Activated T-cell treated with anti-CD3 and anti-CD28 coated beads, Interleukin-2, amount 50 U/mL, for 72 hours (primary cell): Measurements from ENCODE around the gene EDN2. TPM values are rescaled to one million over a fixed set of nuclear protein-coding genes. Genes with fewer than 3 reads are reported as not detected.

Experiments
- ATAC-seq, 2 donors: fragments of 150-1000 bp; cut with Tn5 transposase; replicated peaks in 1 of 2; 2 replicates each; pipeline ENCODE4 v1.10.0; 2021; ENCODE audit warnings: moderate library complexity in 2 of 2, mild to moderate bottlenecking in 1 of 2
- DNase-seq, 2 donors: peaks; one replicate each; pipeline ENCODE4 v3.0.0; 2021 to 2022; ENCODE audit warnings: mixed read lengths in 1 of 2
- H3K27ac Mint-ChIP-seq: one replicate; pipeline ENCODE4 v1.8.0; 2022; ENCODE audit warnings: mild to moderate bottlenecking, moderate library complexity, mixed read lengths
- H3K27me3 Mint-ChIP-seq: one replicate; pipeline ENCODE4 v1.8.0; 2022; ENCODE audit warnings: low read depth, mixed read lengths
- H3K36me3 Mint-ChIP-seq, 2 donors: one replicate each; pipeline ENCODE4 v1.8.0; 2022; ENCODE audit warnings: mixed read lengths in 2 of 2, mild to moderate bottlenecking in 1 of 2; ENCODE audit not compliant: insufficient read depth in 2 of 2
- H3K4me1 Mint-ChIP-seq: one replicate; pipeline ENCODE4 v1.8.0; 2022; ENCODE audit warnings: low read depth, mixed read lengths
- H3K4me3 Mint-ChIP-seq, 2 donors: one replicate each; pipeline ENCODE4 v1.8.0; 2022; ENCODE audit warnings: mild to moderate bottlenecking in 2 of 2, mixed read lengths in 2 of 2, moderate library complexity in 2 of 2
- H3K9me3 Mint-ChIP-seq, 2 donors: one replicate each; pipeline ENCODE4 v1.8.0; 2022; ENCODE audit warnings: mixed read lengths in 2 of 2
- total RNA-seq, 2 donors: library from RNA; stranded (reverse); gene quantifications; one replicate each; pipeline ENCODE4 v1.2.3, GENCODE V29; 2022

Gene EDN2
- total RNA-seq, 2 donors from 2014 or later = not detected

DNA sequence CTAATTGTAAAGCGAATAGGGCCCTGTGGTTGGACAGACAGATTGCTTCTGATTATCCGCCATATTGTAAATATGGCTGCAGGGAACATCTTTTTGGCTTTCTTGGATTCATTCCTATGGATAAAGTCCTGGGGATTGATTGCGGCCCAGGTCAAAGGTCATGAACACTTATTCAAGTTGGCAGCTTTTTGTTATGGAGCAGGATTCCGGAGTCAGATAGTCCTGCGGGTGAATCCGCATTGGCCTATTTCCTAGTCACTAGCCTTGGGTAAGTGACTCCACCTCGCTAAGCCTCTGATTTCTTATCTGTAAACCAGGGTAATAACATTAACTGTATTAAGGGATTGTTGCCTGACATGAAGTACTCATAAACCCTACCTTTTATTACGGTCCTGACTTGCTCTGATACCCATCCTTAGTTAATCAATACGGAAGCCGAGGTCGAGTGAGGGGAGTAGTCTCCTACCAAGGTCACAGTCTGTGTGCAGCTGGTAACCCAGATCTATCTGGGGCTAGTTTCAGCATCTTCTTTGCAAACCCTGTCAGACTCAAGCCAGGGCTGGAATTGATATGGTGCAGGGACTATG, 31.7 kb downstream of the EDN2 start:
- no peak for DNase-seq
- ATAC-seq = no peak
- H3K4me1 Mint-ChIP-seq = no peaks in the 10 kb centered on the region
- H3K36me3 Mint-ChIP-seq = no peaks in the 10 kb centered on the region
- peaks cover 8% of the 10 kb centered on the region for H3K27me3 Mint-ChIP-seq
- no peak overlapping the region for H3K27ac Mint-ChIP-seq
- H3K9me3 Mint-ChIP-seq = no peaks in the 10 kb centered on the region
- H3K4me3 Mint-ChIP-seq = no peak overlapping the region

DNA sequence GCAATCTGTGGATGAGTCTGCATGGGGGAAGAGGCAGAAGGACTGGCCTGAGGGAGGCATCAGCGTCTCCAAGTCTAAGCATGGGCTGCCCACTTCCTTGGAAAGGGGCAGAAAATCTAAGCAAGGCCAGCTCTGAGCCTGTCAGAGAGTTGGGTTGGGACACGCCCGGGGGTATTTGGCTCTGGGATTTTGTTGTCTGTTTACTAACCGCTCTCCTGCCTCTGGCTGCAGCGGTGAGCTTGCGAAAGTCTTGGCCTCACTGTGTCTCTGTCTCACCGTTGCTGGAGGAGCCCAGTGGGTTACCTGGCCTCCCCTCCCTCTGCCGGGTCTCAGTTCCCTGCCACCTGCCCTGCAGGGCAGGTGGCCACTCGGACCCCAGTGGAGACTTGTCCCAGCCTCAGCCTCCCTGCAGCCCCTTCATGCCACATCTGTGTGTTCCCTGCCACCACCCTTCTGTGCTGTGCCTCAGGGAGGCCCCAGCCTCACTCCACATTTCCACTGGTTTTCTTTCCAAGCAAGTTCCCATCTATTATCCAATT, 33.7 kb downstream of the EDN2 start:
- no peak for DNase-seq
- no peaks in the 10 kb centered on the region for H3K9me3 Mint-ChIP-seq
- ATAC-seq = no peak
- H3K4me1 Mint-ChIP-seq = no peaks in the 10 kb centered on the region
- no peaks in the 10 kb centered on the region for H3K36me3 Mint-ChIP-seq
- H3K27ac Mint-ChIP-seq = no peak overlapping the region
- H3K27me3 Mint-ChIP-seq = peaks cover 12% of the 10 kb centered on the region
- no peak overlapping the region for H3K4me3 Mint-ChIP-seq

DNA sequence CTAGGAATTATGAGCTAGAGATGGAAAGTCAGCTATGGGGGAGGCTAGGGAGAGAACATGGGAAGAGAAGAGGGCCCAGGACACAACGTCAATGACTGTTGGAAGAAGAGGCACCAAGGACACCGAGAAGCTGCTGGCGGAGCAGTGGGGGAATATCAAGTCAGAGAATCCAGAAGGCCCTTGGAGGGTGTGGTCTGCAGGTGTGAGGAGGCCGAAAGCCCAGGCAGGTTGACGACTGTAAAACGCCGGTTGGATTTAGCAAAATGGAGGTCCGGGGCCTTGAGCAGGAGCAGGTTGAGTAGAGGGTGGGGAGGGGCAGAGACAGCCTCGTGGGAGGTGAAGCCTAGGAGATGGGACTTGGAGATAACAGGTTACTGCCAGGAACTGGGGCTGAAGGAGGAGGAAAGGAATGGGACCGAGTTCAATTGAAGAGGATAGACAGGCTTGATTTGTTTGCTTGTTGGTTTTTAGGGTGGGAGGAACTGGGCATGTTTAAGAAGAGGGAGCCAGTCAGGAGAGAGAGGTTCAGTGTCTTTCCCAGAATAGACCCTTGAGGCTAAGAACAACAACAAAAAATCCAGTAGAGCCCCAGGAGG, 35.1 kb downstream of the EDN2 start:
- no peak overlapping the region for H3K27ac Mint-ChIP-seq
- DNase-seq = no peak
- peaks cover 12% of the 10 kb centered on the region for H3K27me3 Mint-ChIP-seq
- H3K4me1 Mint-ChIP-seq = no peaks in the 10 kb centered on the region
- peaks cover 0 to 5% of the 10 kb centered on the region in 2 donors for H3K9me3 Mint-ChIP-seq
- no peak overlapping the region for H3K4me3 Mint-ChIP-seq
- ATAC-seq = no peak
- peaks cover 2 to 4% of the 10 kb centered on the region in 2 donors for H3K36me3 Mint-ChIP-seq

DNA sequence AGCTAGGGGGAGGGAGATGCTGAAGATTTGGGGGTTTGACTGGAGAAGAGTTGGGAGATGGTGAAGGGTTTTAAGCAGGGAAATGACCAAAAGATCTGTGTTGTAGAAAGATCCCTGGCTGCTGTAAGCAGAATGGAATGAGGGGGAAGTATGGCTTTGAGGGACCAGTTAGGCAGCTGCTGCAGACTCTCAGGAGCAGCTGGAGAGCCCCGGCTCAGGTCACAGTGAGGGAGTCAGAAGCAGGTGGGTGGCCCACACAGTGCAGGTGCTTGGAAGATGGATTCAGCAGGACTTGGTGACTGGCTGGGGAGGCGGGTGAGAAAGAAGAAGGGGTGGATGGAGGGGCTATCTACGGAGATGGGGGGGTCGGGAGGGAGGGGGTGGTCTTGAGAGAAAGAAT, 35.7 kb downstream of the EDN2 start:
- Mint-ChIP-seq H3K27ac (no peak overlapping the region), H3K4me3 (no peak overlapping the region), H3K36me3 (peaks cover 2 to 4% of the 10 kb centered on the region in 2 donors), H3K9me3 (peaks cover 0 to 5% of the 10 kb centered on the region in 2 donors), H3K4me1 (no peaks in the 10 kb centered on the region), H3K27me3 (peaks cover 12% of the 10 kb centered on the region)
- DNase-seq (no peak), ATAC-seq (no peak)

DNA sequence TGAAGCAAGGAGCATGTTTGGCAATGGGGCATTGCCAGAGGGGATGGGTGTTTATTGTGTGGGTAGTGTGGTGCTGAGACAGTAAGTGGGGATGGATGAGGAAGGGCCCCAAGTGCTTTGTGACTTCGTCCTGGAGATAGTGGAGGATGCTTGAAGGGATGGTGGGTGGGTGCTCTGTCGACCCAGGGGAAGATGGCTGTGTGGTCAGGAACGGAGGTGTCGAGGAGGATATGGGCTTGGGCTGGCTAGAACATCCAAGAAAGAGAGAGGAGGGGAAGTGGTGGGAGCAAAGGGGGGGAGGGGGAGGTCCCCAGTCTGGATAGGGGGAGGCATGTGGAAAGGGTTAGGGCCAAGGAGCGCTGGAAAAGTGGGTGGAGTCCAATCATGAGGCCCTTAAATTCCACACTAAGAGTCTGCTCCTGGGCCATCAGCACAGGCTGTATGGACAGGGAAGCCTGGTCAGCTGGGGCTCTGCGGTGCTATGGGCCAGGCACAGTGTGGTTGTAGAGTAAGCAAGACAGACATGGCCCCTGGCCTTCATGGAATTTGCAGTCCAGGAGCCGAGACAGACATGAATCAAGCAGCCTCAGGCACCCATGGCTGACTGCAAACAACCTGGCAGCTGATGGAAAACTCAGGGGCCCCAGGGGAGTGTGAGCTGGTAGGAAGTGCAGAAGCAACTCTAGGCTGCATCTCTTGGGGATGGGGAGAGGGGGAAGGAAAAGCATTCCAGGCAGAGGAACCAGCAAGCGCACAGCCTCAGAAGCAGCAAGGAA, 36.3 kb downstream of the EDN2 start:
- DNase-seq (no peak), ATAC-seq (no peak)
- Mint-ChIP-seq H3K36me3 (peaks cover 2 to 4% of the 10 kb centered on the region in 2 donors), H3K4me1 (no peaks in the 10 kb centered on the region), H3K4me3 (no peak overlapping the region), H3K9me3 (peaks cover 0 to 6% of the 10 kb centered on the region in 2 donors), H3K27ac (no peak overlapping the region), H3K27me3 (peaks cover 12% of the 10 kb centered on the region)

DNA sequence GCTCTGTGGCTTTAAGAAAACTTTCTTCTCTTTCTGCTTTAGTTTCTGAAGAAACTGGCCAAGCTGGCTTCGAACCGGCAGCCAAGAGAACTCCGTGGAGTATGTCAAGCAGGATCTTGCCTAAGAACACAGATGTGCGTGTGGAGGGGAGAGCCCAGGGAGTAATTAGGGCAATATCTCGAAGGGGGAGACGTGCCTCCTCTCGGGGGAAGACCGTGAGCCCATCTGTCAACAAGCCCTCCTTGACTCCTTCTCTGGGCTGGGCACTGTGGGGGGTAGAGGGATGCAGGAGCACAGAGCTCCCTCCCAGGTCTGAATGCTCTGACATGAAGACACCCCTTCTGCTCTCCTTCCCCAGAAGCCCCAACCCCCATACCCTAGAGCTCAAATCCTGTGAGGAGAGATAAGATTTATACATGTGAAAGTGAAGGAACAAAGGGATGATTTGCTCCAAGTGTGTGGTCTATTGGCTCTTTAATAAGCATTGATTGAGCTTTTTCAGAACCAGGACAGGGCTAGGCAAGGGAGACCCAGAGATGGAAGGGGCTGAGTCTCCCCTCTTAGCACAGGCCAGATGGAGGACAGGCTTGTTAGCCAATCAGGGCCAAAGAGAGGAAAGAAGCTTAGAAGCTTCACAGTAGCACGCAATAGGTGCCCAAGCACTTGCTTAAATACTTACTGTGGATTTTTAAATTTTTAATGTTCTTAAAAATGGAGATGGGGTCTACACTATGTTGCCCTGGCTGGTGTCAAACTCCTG, 37.5 kb downstream of the EDN2 start:
- peaks cover 2 to 4% of the 10 kb centered on the region in 2 donors for H3K36me3 Mint-ChIP-seq
- no peaks in the 10 kb centered on the region for H3K4me1 Mint-ChIP-seq
- H3K9me3 Mint-ChIP-seq = peaks cover 0 to 6% of the 10 kb centered on the region in 2 donors

DNA sequence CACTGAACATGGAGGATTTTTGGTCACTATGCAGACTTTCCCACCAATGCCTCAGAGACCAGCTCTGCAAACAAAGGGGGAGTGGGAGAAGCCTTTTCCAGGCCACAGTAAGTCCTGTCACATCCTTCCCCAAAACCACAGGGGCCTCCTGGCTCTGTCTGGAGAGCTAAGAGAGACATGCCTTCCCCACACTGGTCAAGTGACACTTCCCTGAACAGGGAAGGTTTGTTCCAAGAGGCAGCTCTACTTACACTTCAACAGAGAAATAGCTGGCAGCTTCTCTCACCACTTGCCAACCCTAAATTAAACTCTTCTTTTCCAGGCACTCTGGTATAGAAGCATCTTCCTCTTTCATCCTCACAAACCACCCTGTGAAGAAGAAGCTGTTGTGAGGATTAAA, 39.7 kb downstream of the EDN2 start:
- Mint-ChIP-seq H3K4me3 (no peak overlapping the region), H3K36me3 (peaks cover 2 to 4% of the 10 kb centered on the region in 2 donors), H3K9me3 (peaks cover 0 to 6% of the 10 kb centered on the region in 2 donors), H3K27me3 (peaks cover 12% of the 10 kb centered on the region), H3K4me1 (no peaks in the 10 kb centered on the region), H3K27ac (no peak overlapping the region)
- DNase-seq (no peak), ATAC-seq (no peak)

More for the DNA sequence above, 37.5 kb downstream of the EDN2 start:
- Mint-ChIP-seq H3K4me3 (no peak overlapping the region), H3K27ac (no peak overlapping the region), H3K27me3 (peaks cover 12% of the 10 kb centered on the region)
- DNase-seq (no peak), ATAC-seq (no peak)

DNA sequence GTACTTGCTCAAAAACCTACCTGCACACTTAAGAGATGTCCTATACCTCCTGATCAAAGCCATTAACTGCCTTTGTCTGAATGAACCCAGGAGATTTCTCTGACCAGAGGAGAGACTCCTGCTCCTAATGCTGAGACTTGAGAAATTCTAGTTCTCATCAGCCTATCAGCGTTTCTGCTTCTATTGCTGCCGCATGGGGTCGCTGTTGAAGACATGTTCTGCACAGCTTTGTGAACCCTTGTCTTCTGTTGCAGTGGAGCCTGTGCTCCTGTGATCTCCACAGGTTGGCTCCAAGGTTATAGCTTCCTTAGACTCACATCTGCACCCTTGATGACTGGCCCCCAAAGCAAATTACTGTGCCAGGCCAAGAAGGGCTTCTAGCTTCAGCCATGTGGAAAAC, 40.2 kb downstream of the EDN2 start:
- no peak overlapping the region for H3K27ac Mint-ChIP-seq
- ATAC-seq (no peak), DNase-seq (no peak)
- peaks cover 0 to 6% of the 10 kb centered on the region in 2 donors for H3K9me3 Mint-ChIP-seq
- peaks cover 2 to 4% of the 10 kb centered on the region in 2 donors for H3K36me3 Mint-ChIP-seq
- no peaks in the 10 kb centered on the region for H3K4me1 Mint-ChIP-seq
- H3K27me3 Mint-ChIP-seq = peaks cover 12% of the 10 kb centered on the region
- no peak overlapping the region for H3K4me3 Mint-ChIP-seq

DNA sequence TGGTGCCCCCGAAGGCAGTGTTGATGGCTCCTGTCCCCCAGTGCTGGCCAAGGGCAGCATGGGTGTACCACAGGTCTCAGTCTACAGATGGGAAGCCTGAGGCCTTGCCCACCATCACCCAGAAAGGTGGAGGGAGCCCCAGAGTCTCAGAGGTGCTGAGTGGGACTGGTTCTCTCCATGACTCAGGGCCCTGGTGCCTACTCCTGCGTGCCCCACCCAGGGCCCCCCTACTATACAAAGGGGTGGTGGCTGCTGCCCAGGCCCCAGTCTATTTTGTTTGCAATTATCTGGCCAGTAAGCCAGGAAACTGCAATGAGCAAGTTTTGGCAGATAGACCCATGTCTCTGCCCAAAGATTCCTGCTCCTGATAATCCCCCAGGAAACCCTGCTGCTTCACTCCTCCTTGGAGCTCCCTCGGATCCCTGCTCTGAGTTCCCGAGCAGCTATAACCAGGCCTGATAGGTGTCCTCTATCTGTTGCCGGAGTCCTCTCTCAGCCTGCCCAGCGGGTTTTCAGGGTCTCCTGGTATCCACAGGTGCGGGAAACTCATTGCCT, 41.7 kb downstream of the EDN2 start:
- Mint-ChIP-seq H3K4me3 (no peak overlapping the region), H3K27ac (no peak overlapping the region), H3K4me1 (no peaks in the 10 kb centered on the region), H3K36me3 (peaks cover 2 to 4% of the 10 kb centered on the region in 2 donors), H3K9me3 (peaks cover 0 to 6% of the 10 kb centered on the region in 2 donors), H3K27me3 (peaks cover 4% of the 10 kb centered on the region)
- ATAC-seq = no peak
- no peak for DNase-seq

DNA sequence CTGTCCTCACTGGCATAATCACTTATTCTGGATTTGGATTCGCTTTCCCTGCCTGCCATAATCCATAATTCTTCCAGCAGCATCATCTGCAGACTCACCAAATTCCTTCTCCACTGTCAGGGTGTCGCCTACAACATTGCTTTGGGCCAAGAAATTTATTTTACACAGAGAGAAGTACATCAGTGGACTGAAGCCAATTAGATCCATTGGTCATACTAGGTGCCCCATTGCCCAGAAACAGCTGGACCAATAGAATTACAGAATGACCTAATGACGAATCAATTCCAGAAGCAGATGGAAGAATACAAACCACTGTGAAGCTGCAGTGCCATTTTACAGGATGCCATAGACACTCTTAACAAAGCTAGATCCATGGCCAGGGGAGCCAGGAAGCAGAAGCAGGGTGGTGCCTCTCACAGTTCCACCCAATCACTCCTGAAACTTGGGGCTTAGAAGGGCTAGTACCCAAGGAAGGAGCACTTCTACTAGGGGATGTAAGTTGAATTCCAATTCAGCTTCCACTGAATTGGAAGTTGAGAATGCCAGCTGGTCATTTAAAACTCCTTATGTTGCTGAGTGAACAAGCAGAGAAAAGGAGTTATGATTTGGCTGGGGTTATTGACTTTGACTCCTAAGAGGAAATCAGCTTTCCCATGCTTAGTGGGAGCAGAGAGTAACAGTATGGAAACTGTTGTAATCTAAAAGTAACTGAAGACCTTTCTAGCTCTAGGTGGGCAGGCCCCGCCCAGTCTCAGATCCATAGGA, 44.0 kb downstream of the EDN2 start:
- Mint-ChIP-seq H3K4me1 (no peaks in the 10 kb centered on the region), H3K27ac (no peak overlapping the region), H3K36me3 (peaks cover 2 to 4% of the 10 kb centered on the region in 2 donors), H3K4me3 (no peak overlapping the region), H3K9me3 (peaks cover 0 to 6% of the 10 kb centered on the region in 2 donors), H3K27me3 (peaks cover 6% of the 10 kb centered on the region)
- ATAC-seq = no peak
- DNase-seq = no peak

DNA sequence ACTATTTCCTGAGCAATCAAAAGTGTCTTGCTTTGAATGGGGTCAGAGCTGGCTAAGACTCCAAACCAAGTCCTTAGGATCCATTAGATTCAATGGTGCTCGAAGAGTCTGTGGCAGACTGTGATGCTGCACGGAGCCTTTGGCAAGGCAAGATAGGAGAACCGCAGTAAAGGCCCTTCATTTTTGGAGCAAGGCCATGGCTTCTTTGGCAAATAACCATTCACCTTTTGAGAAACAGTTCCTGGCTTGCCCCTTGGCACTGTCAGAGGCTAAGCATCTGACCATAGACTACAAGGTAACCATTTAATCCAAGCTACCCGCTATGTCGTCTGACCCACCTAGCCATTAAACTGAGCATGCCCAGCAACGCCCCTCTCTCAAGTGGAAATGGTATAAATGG, 45.2 kb downstream of the EDN2 start:
- H3K9me3 Mint-ChIP-seq = peaks cover 0 to 1% of the 10 kb centered on the region in 2 donors
- ATAC-seq (no peak), DNase-seq (no peak)
- H3K4me3 Mint-ChIP-seq = no peak overlapping the region
- H3K27ac Mint-ChIP-seq = no peak overlapping the region
- no peaks in the 10 kb centered on the region for H3K36me3 Mint-ChIP-seq
- H3K4me1 Mint-ChIP-seq = no peaks in the 10 kb centered on the region
- peaks cover 17% of the 10 kb centered on the region for H3K27me3 Mint-ChIP-seq

DNA sequence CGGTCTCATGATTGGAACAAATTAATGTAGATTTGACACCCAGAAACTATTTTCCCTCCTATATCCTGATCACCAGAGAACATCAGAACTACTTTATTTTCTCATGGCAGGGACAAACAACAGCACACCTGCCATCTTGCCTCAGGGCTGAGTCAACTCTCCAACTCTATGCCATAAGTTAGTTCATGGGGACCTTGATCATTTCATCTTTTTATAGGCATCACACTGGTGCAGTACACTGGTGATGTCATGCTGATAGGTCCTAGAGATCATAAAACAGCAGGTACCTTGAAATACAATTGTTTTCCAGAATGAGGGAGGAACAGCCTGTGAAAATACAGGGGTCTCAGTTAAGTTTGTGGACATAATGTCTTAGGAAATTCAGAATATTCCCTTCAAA, 45.8 kb downstream of the EDN2 start:
- H3K4me1 Mint-ChIP-seq = no peaks in the 10 kb centered on the region

More for the DNA sequence above, 45.8 kb downstream of the EDN2 start:
- no peak overlapping the region for H3K4me3 Mint-ChIP-seq
- no peak for DNase-seq
- H3K9me3 Mint-ChIP-seq = peaks cover 0 to 1% of the 10 kb centered on the region in 2 donors
- peaks cover 22% of the 10 kb centered on the region for H3K27me3 Mint-ChIP-seq
- H3K27ac Mint-ChIP-seq = no peak overlapping the region
- no peaks in the 10 kb centered on the region for H3K36me3 Mint-ChIP-seq
- ATAC-seq = no peak
